ENCODE data around the gene RHOH.

The RHOH gene

GRCh38 chr4:40173470-40173875 lies 23.4 kb upstream of the RHOH start:
- Histone ChIP-seq H3K79me2 (ENCODE audit: control insufficient read depth, low read length) (peaks cover 39% of the 10 kb centered on the region), H4K20me1 (ENCODE audit: control insufficient read depth, insufficient read depth, low read depth, low read length) (no peaks in the 10 kb centered on the region), H3K27ac (ENCODE audit: low read depth, low read length) (peak overlapping the region; percentile 49), H3K4me3 (ENCODE audit: low read length) (peak overlapping the region; percentile 36), H3K36me3 (ENCODE audit: control insufficient read depth, low read length) (no peaks in the 10 kb centered on the region), H3F3A (ENCODE audit: control insufficient read depth, insufficient read depth) (peaks cover 10% of the 10 kb centered on the region; the same call in 1 of the 2 replicates), H3K4me1 (ENCODE audit: control insufficient read depth, low read length) (peaks cover 73% of the 10 kb centered on the region), H3K27me3 (ENCODE audit: control insufficient read depth, low read length) (no peaks in the 10 kb centered on the region), H3K9me3 (ENCODE audit: control insufficient read depth, insufficient read depth, low read length) (no peaks in the 10 kb centered on the region), H3K9me2 (replicated peaks; ENCODE audit: control insufficient read depth, low read length) (no peaks in the 10 kb centered on the region), H3K4me2 (ENCODE audit: low read length) (peak overlapping the region; percentile 63)
- TF ChIP-seq EZH2phosphoT487 (IDR thresholded peaks at IDR 0.05; ENCODE audit: borderline replicate concordance, low read length) (no peak), CTCF (IDR thresholded peaks at IDR 0.05; ENCODE audit: low read depth, low read length, poor library complexity, severe bottlenecking) (no peak)

GRCh38 chr4:40176602-40177001 lies 20.2 kb upstream of the RHOH start:
- Histone ChIP-seq H3K9me3 (ENCODE audit: control insufficient read depth, insufficient read depth, low read length) (no peaks in the 10 kb centered on the region), H3K27ac (ENCODE audit: low read depth, low read length) (peak overlapping the region; percentile 100), H3F3A (ENCODE audit: control insufficient read depth, insufficient read depth) (peaks cover 22% of the 10 kb centered on the region), H3K4me1 (ENCODE audit: control insufficient read depth, low read length) (peaks cover 97% of the 10 kb centered on the region), H3K4me2 (ENCODE audit: low read length) (peak overlapping the region; percentile 96), H4K20me1 (ENCODE audit: control insufficient read depth, insufficient read depth, low read depth, low read length) (no peaks in the 10 kb centered on the region), H3K4me3 (ENCODE audit: low read length) (peak overlapping the region; percentile 69), H3K9me2 (replicated peaks; ENCODE audit: control insufficient read depth, low read length) (no peaks in the 10 kb centered on the region), H3K27me3 (ENCODE audit: control insufficient read depth, low read length) (no peaks in the 10 kb centered on the region), H3K79me2 (ENCODE audit: control insufficient read depth, low read length) (peaks cover 58% of the 10 kb centered on the region), H3K36me3 (ENCODE audit: control insufficient read depth, low read length) (no peaks in the 10 kb centered on the region)
- TF ChIP-seq CTCF (IDR thresholded peaks at IDR 0.05; ENCODE audit: low read depth, low read length, poor library complexity, severe bottlenecking) (no peak), EZH2phosphoT487 (IDR thresholded peaks at IDR 0.05; ENCODE audit: borderline replicate concordance, low read length) (no peak)

GRCh38 chr4:40177591-40177990 lies 19.2 kb upstream of the RHOH start:
- Histone ChIP-seq H3K4me3 (ENCODE audit: low read length) (peak overlapping the region; percentile 69), H3K36me3 (ENCODE audit: control insufficient read depth, low read length) (no peaks in the 10 kb centered on the region), H3K27ac (ENCODE audit: low read depth, low read length) (peak overlapping the region; percentile 100), H3F3A (ENCODE audit: control insufficient read depth, insufficient read depth) (peaks cover 31% of the 10 kb centered on the region), H3K9me2 (replicated peaks; ENCODE audit: control insufficient read depth, low read length) (no peaks in the 10 kb centered on the region), H3K27me3 (ENCODE audit: control insufficient read depth, low read length) (no peaks in the 10 kb centered on the region), H3K9me3 (ENCODE audit: control insufficient read depth, insufficient read depth, low read length) (no peaks in the 10 kb centered on the region), H3K4me1 (ENCODE audit: control insufficient read depth, low read length) (peaks cover 100% of the 10 kb centered on the region), H4K20me1 (ENCODE audit: control insufficient read depth, insufficient read depth, low read depth, low read length) (no peaks in the 10 kb centered on the region), H3K79me2 (ENCODE audit: control insufficient read depth, low read length) (peaks cover 58% of the 10 kb centered on the region), H3K4me2 (ENCODE audit: low read length) (peak overlapping the region; percentile 96)
- TF ChIP-seq CTCF (IDR thresholded peaks at IDR 0.05; ENCODE audit: low read depth, low read length, poor library complexity, severe bottlenecking) (no peak), EZH2phosphoT487 (IDR thresholded peaks at IDR 0.05; ENCODE audit: borderline replicate concordance, low read length) (no peak)

Measured in DOHH2 (cell line).